ENCODE measurements around the gene ST8SIA2.
"Not testable (repeated sequence)": the region's sequence is repeated elsewhere in the genome, so short reads cannot be mapped to it uniquely, and the experiment has no call there.

Gene ST8SIA2

DNA sequence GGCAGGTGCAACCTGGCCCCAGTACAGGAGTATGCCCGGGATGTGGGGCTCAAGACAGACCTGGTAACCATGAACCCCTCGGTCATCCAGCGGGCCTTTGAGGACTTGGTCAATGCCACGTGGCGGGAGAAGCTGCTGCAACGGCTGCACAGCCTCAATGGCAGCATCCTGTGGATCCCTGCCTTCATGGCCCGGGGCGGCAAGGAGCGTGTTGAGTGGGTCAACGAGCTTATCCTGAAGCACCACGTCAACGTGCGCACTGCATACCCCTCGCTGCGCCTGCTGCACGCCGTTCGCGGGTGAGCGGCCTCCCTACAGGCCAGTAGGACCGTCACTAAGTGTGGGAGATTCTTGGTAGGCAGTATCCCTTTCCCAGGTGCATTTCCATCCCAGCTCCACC, 51.0 kb downstream of the ST8SIA2 start:
- DNase-seq = no peak

DNA sequence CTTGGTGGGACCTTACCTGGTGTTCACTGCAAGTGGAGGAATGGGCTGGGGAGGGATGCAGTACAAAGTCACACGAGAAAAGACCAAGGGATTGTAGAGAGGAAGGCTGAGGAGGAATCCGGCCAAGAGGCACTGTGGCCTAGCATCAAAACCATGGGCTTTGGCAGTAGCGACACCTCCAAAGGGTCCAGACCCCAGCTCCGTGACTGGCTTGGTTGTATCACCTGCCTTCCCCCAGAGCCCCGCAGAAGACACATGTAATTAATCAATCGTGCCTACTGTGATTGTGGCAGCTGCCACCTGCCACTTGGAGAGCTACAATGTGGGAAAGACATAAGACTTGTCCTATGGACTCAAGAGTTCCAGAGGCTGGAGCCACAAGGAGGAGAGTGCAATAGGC, 54.7 kb downstream of the ST8SIA2 start:
- DNase-seq = peak; percentile 3

DNA sequence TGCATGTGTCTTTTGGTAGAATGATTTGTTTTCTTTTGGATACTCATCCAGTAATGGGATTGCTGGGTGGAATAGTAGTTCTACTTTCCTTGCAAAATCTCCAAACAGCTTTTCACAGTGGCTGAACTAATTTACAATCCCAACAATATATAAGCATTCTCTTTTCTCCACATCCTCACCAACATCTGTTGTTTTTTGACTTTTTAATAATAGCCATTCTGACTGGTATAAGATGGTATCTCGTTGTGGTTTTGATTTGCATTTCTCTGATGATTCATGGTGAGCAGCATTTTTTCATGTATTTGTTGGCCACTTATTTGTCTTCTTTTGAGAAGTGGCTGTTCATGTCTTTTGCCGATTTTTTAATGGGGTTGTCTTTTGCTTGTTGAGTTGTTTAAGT, 55.8 kb downstream of the ST8SIA2 start:
- no peak for DNase-seq

- DNase-seq = no peak
These were observed 57.6 kb downstream of the ST8SIA2 start for GRCh38 chr15:92451225-92451825.

- no peak for DNase-seq
These were observed 58.5 kb downstream of the ST8SIA2 start for GRCh38 chr15:92452143-92452542.

DNA sequence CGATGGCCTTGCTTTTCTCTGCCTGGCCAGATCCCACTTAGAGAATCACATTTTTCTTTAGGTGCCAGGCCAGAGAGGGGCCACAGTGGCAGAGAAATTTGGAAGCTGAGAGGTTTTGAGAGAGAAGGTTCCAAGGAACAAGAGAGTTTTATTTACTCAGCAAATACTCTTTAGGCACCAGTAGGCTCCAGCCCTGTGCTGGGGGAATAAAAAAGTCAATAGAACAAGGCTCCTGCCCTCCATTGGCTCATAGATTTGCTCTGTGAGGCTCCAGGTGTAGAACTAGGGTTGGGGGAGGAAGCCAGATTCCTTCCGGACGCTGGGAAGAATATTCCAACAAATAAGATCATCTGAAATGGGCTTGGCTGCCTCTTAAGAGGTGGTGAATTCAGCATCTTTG, 59.9 kb downstream of the ST8SIA2 start:
- no peak for DNase-seq

DNA sequence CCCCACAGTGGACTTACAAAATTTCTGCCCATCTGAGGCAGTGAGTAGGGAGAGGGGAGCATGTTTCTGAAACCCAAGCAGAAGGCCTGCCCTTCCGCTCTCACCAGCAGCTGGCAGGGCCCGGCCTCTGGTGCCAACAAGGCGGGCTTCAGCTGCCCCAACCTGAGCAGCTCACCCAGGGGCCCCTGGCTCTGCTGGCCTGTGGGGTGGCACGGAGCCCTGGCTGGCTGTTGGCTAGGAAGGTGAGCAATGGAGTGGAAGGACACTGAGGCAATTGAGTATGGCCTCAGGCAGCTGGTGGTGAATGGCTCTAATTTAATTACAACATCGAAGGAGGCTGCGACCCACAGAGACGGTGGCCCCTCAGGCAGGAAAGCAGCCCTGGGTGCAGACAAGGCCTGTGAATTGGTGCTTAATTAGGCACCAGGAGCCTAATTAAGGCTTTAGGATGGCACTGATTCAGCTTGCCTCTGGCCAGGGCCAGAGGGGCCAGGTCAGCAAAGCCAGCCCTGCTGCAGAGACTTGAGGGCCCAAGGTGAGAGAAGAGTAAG, 60.9 kb downstream of the ST8SIA2 start:
- no peak for DNase-seq

DNA sequence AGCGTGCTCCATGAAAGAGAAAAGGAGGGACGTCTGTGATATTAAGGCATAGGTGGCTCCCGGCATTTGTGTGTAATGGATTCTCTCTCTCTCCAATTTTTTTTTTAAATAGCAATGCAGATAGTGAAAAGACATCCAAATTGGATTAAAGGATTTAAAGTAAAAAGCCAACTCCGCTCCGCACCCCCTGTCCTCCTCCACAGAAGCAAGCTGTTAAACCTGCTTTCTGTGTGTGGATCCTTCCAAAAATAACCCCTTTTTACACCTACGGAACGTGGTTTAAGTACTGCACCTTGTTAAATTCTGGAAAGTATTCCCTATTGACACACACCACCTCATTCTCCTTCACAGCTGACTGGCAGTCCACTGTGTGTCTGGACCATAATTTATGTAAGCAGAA, 61.6 kb downstream of the ST8SIA2 start:
- no peak for DNase-seq

- no peak for DNase-seq
These were observed 63.9 kb downstream of the ST8SIA2 start for GRCh38 chr15:92457471-92458041.

DNA sequence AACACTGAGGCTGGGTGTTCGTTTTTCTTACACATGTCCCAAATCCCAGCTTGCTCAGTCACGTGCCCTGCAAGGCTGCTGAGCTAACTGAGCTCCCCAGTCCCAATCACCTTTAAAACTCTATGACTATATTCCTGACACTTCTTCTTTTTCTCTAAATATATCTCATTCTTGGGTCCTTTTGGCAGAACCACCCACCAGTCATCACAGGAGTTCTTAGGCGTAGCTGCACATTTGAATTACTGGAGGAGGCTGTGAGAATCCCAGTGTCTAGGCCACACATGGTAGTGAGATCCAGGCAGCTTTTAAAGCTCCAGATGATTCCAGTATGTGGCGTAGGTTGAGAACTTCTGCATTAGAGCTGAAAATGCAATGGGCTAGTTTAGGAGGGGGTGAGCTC, 66.3 kb downstream of the ST8SIA2 start:
- DNase-seq = no peak

DNA sequence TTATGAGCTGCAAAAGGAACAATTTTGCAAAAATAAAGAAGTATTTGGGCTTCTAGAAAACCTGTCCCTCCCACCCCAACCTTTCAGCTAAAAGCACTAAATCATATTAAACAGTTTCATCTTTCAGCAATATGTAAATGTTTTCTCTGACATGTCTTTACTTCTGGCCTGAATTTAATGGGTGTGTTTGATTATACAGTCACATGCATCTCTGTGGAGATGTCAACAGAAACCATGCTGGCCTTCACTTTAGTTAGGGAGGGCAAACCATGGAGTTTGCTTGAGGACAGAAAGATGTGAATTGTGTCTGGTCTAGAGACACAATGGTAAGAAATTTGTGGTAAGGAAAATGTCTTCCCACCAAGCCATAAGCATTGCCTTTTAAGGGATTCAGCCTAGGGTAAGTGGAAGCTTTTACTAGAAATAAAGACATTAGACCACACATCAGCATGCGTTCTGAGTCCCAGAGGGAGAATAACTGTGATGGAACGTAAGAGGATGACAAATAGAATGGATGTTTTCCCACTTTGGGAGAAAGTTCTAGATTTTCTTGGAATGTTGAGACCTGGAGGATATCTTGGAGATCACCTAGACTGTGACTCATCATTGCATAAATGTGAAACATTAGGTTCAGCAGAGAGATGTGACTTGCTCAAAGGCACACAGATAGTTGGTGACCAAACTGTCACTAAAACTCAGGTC, 68.9 kb downstream of the ST8SIA2 start:
- DNase-seq = no peak

DNA sequence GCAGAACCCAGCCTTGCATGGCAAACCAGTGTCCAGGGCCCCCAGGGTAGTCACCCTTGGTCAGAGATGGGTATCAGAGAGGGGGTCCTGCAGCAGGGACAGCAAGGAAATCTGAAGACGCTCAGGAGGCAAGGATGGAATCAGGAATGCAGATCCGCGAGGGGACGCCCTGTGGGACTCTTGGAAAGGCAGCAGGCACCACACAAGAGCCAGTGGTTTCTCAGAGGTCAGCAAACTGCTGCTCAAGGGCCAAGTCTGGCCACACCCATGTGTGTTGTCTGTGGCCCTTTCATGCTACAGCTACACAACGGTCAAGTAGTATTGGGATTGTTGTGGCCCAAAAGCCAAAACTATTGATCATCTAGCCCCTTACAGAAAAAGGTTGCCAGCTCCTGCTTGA, 69.7 kb downstream of the ST8SIA2 start:
- DNase-seq = no peak

DNA sequence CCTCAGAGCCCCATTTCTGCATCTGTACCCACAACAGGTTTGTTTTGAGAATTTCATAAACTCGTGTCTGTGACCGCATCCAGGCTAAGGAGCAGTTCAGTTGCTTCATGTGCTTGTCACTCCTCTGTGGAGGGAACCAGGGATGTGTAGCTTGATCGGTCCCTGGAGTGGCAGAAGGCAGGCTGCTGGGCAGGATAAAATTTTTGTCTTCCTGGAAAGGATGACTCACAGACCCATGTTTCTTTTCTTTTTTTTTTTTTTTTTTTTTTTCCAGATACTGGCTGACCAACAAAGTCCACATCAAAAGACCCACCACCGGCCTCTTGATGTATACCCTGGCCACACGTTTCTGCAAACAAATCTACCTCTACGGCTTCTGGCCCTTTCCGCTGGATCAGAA, 70.1 kb downstream of the ST8SIA2 start:
- DNase-seq = no peak

DNA sequence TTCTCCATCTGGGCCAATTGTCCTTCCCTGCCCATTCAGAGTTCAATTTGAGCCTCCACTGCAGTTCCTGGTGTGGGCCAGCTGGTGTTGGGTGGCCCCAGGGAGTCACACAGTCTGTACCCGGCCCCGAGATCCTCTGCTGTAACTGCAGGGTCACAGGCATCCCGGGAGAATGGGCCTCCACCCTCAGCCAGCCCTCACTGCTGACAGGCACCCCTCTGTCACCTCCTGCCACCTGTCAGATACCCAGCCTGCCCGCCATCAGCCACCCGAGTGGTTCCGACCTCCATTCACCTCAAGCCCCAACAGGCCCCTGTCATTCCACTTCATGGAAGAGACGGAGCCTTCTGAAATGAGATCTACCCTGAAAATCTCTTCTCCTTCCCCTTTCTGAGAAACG, 73.2 kb downstream of the ST8SIA2 start:
- DNase-seq = no peak

DNA sequence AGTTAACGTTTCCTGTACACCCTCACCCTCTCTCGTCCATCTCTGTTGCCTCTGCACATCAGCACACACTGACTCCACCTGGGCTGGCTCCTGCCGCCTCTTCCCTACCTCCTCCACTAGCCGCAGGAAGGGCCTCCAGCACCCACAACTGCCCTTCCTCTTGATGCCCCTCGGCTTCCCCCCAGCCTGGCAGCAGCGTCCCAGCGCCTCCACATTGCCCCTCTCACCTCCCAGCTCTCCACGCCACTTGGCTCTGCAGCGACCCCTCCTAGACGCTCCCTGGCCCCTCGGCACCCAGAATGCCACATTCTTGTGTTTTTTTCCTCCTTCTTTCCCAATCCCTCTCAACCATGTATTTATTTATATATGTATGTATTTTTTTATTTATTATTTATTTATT, 73.6 kb downstream of the ST8SIA2 start:
- no peak for DNase-seq

- DNase-seq = no peak
These were observed 75.3 kb downstream of the ST8SIA2 start for GRCh38 chr15:92468991-92469390.

- no peak for DNase-seq
These were observed 77.6 kb downstream of the ST8SIA2 start for GRCh38 chr15:92471288-92471687.

GRCh38 chr15:92473756-92474155, 80.1 kb downstream of the ST8SIA2 start:
- no peak for DNase-seq

DNA sequence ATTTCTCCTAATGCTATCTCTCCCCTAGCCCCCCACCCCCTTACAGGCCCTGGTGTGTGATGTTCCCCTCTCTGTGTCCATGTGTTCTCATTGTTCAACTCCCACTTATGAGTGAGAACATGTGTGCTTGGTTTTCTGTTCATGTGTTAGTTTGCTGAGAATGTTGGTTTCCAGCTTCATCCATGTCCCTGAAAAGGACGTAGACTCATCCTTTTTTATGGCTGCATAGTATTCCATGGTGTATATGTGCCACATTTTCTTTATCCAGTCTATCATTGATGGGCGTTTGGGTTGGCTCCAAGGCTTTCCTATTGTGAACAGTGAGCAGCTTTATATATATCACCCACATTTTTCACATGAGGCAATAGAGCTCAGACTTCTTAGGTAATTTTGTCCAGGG, 86.0 kb downstream of the ST8SIA2 start:
- not testable (repeated sequence) for DNase-seq

GRCh38 chr15:92480361-92480760, 86.7 kb downstream of the ST8SIA2 start:
- DNase-seq = no peak

DNA sequence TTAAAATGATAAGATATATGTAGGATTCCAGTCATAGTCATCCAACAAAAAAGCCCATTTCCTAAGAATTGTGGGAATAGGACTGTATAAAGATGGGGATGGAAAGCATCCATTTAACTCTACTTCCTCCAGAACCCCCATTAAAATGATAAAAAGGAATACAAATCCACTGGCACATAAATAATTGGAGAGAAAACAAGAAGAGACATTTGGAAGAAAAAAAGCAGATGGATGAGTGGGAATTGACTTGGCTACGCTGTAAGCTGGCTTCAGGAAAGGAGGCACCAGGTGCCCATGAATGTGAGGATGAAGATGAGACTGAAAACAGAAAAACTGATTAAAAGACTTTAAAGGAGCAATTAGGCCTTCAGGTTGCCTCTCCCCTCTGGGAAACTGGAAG, 91.8 kb downstream of the ST8SIA2 start:
- DNase-seq = no peak

GRCh38 chr15:92492551-92493115, 99.0 kb downstream of the ST8SIA2 start:
- no peak for DNase-seq

DNA sequence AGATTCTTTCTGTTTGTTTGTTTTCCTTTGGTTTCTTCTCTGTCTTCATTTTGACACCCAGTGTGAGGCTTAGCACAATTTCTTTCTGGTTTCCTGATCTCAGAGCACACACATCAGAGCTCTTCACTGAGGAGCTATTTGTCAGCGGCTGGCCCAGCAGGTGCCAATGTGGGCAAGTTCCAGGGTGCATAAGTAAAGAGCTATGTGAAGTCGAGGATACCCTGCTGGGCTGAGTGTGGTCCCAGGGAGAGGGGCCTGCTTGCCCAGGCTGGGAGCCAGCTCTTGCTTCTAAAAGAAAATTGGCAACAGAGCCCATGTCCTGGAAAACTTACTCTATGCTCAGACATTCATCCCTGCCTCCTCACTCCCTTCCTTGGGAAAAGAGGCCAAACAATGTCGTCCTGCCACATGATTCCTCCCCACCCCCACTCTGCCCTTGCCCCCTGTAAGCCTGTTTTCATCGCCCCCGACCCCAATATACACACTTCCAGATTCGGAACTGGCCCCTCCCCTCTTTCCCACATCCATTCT, 101.2 kb downstream of the ST8SIA2 start:
- DNase-seq = no peak

GRCh38 chr15:92495446-92495845, 101.8 kb downstream of the ST8SIA2 start:
- no peak for DNase-seq
